ENCODE data around the gene MS4A3.
"Not testable (repeated sequence)": the region's sequence is repeated elsewhere in the genome, so short reads cannot be mapped to it uniquely, and the experiment has no call there.

- not testable (repeated sequence) for TF ChIP-seq CTCF, POLR2A (IDR thresholded peaks at IDR 0.05)
Observed at GRCh38 chr11:60071644-60072043, 15.2 kb downstream of the MS4A3 start.
